Endodermal cell (in vitro differentiated cells): ENCODE measurements around the gene NUDT17. TPM values are rescaled to one million over a fixed set of nuclear protein-coding genes. Genes with fewer than 3 reads are reported as not detected.
A peak's percentile ranks its signal among the peaks of the same experiment; 100 is the strongest.

Experiments
- DNase-seq: peaks from one replicate; pipeline ENCODE4 v3.0.0-alpha.2; 2017
- H3K27ac ChIP-seq: 2 replicates; pipeline ENCODE4 v1.5.1; 2013; ENCODE audit warnings: mild to moderate bottlenecking, low read depth, low read length, moderate library complexity
- H3K27me3 ChIP-seq: 2 replicates; pipeline ENCODE4 v1.6.1; 2013; ENCODE audit warnings: mild to moderate bottlenecking, low read length, moderate library complexity; ENCODE audit not compliant: insufficient read depth, control insufficient read depth, poor library complexity, severe bottlenecking
- H3K36me3 ChIP-seq: 2 replicates; pipeline ENCODE4 v1.7.0; 2013; ENCODE audit warnings: mild to moderate bottlenecking, low read length, moderate library complexity; ENCODE audit not compliant: control insufficient read depth, insufficient read depth
- H3K4me1 ChIP-seq: one replicate; pipeline ENCODE4 v1.7.0; 2013; ENCODE audit warnings: low read length; ENCODE audit not compliant: control insufficient read depth, insufficient read depth
- H3K4me3 ChIP-seq: 2 replicates; pipeline ENCODE4 v1.5.1; 2013; ENCODE audit warnings: mild to moderate bottlenecking, low read length, moderate library complexity
- H3K9ac ChIP-seq: 2 replicates; pipeline ENCODE4 v1.6.1; 2013; ENCODE audit warnings: mild to moderate bottlenecking, low read length, moderate library complexity; ENCODE audit not compliant: poor library complexity, severe bottlenecking; ENCODE audit errors: extremely low read depth
- H3K9me3 ChIP-seq: 2 replicates; pipeline ENCODE4 v1.6.1; 2013; ENCODE audit warnings: mild to moderate bottlenecking, low read length, moderate library complexity; ENCODE audit not compliant: control insufficient read depth
- H3K27ac Mint-ChIP-seq: 2 replicates; pipeline ENCODE4 v1.8.0; 2020; ENCODE audit warnings: mixed read lengths
- H3K27me3 Mint-ChIP-seq: 2 replicates; pipeline ENCODE4 v1.8.0; 2021; ENCODE audit warnings: mild to moderate bottlenecking, mixed read lengths; ENCODE audit not compliant: insufficient read depth
- H3K36me3 Mint-ChIP-seq: 2 replicates; pipeline ENCODE4 v1.8.0; 2020; ENCODE audit warnings: low read depth, mixed read lengths
- H3K4me1 Mint-ChIP-seq: 2 replicates; pipeline ENCODE4 v1.8.0; 2020; ENCODE audit warnings: mixed read lengths
- H3K4me3 Mint-ChIP-seq: 2 replicates; pipeline ENCODE4 v1.8.0; 2020; ENCODE audit warnings: mild to moderate bottlenecking, moderate library complexity, mixed read lengths
- H3K9me3 Mint-ChIP-seq: 2 replicates; pipeline ENCODE4 v1.8.0; 2020; ENCODE audit warnings: mild to moderate bottlenecking, mixed read lengths
- CTCF ChIP-seq: fragments of 200-600 bp; sonication (generic); conservative IDR thresholded peaks from 2 replicates; pipeline ENCODE4 v1.5.0; 2021; ENCODE audit warnings: antibody characterized with exemption, mild to moderate bottlenecking
- WGBS, 2 experiments: methylation state at CpG; one replicate each; pipeline versions ENCODE4 v1.1.5 to v1.1.7; 2013; ENCODE audit warnings: missing lambda C conversion rate in 2 of 2, mixed read lengths in 1 of 2; ENCODE audit not compliant: insufficient coverage in 1 of 2, insufficient read length in 1 of 2; 5-methylcytosine and 5-hydroxymethylcytosine counted together
- total RNA-seq, 2 donors: library from RNA; stranded (reverse); fragmentation: NEBNext Ultra II Directional in 1 of 2; extraction: Animal tissue kit (Norgen Biotek cat#: 25700) in 1 of 2; gene quantifications; 2 replicates in 1 of 2; 3 replicates in 1 of 2; pipeline ENCODE4 v1.2.1, GENCODE V29; 2021

NUDT17 gene
- total RNA-seq, 2 donors from 2014 or later, result 2.8 to 4.0 TPM

- H3K9ac ChIP-seq, result no peak overlapping the region
- H3K9me3 ChIP-seq, result no peaks in the 10 kb centered on the region
- no peaks in the 10 kb centered on the region for H3K36me3 Mint-ChIP-seq
- no peak overlapping the region for H3K27ac ChIP-seq
- DNase-seq, result peak; percentile 99
- peak overlapping the region; percentile 86 for H3K27ac Mint-ChIP-seq
- H3K4me1 Mint-ChIP-seq, result peaks cover 32% of the 10 kb centered on the region
- TF ChIP-seq CTCF, result peak; percentile 98
- peak overlapping the region; percentile 69 for H3K4me3 ChIP-seq
- H3K4me1 ChIP-seq, result peaks cover 4% of the 10 kb centered on the region
- no peaks in the 10 kb centered on the region for H3K36me3 ChIP-seq
- 0 to 6% methylated on average over 3 to 6 of the region's 6 CpGs for WGBS, 2 experiments
- H3K9me3 Mint-ChIP-seq, result no peaks in the 10 kb centered on the region
- peaks cover 22% of the 10 kb centered on the region for H3K27me3 Mint-ChIP-seq
- peak overlapping the region; percentile 43 for H3K4me3 Mint-ChIP-seq
- H3K27me3 ChIP-seq, result no peaks in the 10 kb centered on the region
Measured at GRCh38 chr1:145891587-145892485, 46.4 kb downstream of the NUDT17 start.

GRCh38 chr1:145892486-145893087, 47.2 kb downstream of the NUDT17 start:
- peak overlapping the region; percentile 43 for H3K4me3 Mint-ChIP-seq
- no peak overlapping the region for H3K9ac ChIP-seq
- no peaks in the 10 kb centered on the region for H3K36me3 Mint-ChIP-seq
- no peak for DNase-seq
- WGBS, 2 experiments, result 78 to 88% methylated on average over 3 of the region's 3 CpGs
- peaks cover 4% of the 10 kb centered on the region for H3K4me1 ChIP-seq
- H3K27ac ChIP-seq, result no peak overlapping the region
- H3K27ac Mint-ChIP-seq, result peak overlapping the region; percentile 86
- no peaks in the 10 kb centered on the region for H3K9me3 ChIP-seq
- peaks cover 26% of the 10 kb centered on the region for H3K4me1 Mint-ChIP-seq
- no peaks in the 10 kb centered on the region for H3K36me3 ChIP-seq
- H3K4me3 ChIP-seq, result peak overlapping the region; percentile 69
- H3K9me3 Mint-ChIP-seq, result no peaks in the 10 kb centered on the region
- peaks cover 29% of the 10 kb centered on the region for H3K27me3 Mint-ChIP-seq
- no peak for TF ChIP-seq CTCF
- no peaks in the 10 kb centered on the region for H3K27me3 ChIP-seq

DNA sequence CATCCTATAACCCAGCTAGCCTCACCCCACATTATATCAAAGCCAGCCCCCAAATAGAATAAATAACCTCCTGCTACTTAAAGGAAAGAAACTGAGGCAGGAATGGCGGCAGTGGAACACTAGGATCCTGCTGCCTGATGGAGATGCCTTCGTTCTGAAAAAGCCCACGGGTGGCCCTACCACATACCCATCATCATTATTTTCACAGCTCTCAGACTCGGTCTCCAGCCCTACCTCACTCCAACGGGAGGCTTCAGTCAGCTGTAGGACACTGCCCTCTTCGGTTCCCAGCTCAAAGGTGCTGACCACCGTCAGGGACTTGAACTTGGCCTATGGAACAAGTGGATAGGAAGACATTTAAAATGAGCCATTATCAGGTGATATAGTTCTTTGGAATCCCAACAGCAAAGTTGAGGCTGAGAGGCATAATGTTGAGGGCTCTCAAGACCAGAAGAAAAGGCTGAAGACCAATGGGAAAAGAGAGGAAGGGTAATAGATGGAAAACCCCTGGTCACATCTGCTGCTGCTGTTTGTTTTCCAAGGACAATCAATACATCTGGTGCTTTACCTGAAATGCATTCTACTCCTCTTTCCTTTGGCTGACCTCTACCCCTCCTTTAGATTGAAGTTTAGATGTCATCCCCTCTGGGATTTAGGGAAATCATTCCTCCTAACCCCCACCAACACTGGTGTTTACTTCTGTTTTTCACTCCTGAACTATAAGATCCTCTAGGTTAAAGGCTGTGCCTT, 48.1 kb downstream of the NUDT17 start:
- H3K27ac Mint-ChIP-seq, result no peak overlapping the region
- no peak overlapping the region for H3K27ac ChIP-seq
- no peak for DNase-seq
- peaks cover 4% of the 10 kb centered on the region for H3K4me1 ChIP-seq
- no peaks in the 10 kb centered on the region for H3K36me3 ChIP-seq
- H3K27me3 Mint-ChIP-seq, result peaks cover 29% of the 10 kb centered on the region
- H3K9me3 Mint-ChIP-seq, result no peaks in the 10 kb centered on the region
- H3K36me3 Mint-ChIP-seq, result no peaks in the 10 kb centered on the region
- no peak for TF ChIP-seq CTCF
- WGBS, 2 experiments, result 85 to 96% methylated on average over 5 to 7 of the region's 7 CpGs
- H3K4me3 ChIP-seq, result no peak overlapping the region
- H3K9me3 ChIP-seq, result no peaks in the 10 kb centered on the region
- H3K4me3 Mint-ChIP-seq, result no peak overlapping the region
- H3K27me3 ChIP-seq, result no peaks in the 10 kb centered on the region
- H3K4me1 Mint-ChIP-seq, result peaks cover 21% of the 10 kb centered on the region
- no peak overlapping the region for H3K9ac ChIP-seq
